ENCODE measurements around the gene ANKMY2.

The ANKMY2 gene

GRCh38 chr7:16668049-16668858 lies 22.7 kb upstream of the ANKMY2 start:
- Histone ChIP-seq H3K9me2 (ENCODE audit: low read depth, low read length) (no peaks in the 10 kb centered on the region), H3K9ac (ENCODE audit: low read length) (no peak overlapping the region), H3K79me2 (ENCODE audit: insufficient read depth, low read length) (peaks cover 60% of the 10 kb centered on the region), H3K4me1 (ENCODE audit: insufficient read depth, low read length, severe bottlenecking) (no peaks in the 10 kb centered on the region), H3K9me3 (ENCODE audit: low read length) (no peaks in the 10 kb centered on the region; the same call in 1 of the 2 replicates), H4K20me1 (ENCODE audit: insufficient read depth, low read length) (no peaks in the 10 kb centered on the region), H3K27ac (ENCODE audit: low read depth, low read length, poor library complexity, severe bottlenecking) (no peak overlapping the region), H3F3A (ENCODE audit: insufficient read depth, low read length) (no peaks in the 10 kb centered on the region), H3K36me3 (ENCODE audit: insufficient read depth, low read length) (peaks cover 84% of the 10 kb centered on the region), H3K4me2 (ENCODE audit: low read length) (no peak overlapping the region), H3K4me3 (ENCODE audit: low read depth, low read length, poor library complexity, severe bottlenecking) (no peak overlapping the region), H2AFZ (ENCODE audit: low read length) (no peak overlapping the region), H3K27me3 (ENCODE audit: insufficient read depth, low read length) (no peaks in the 10 kb centered on the region)
- no peak for TF ChIP-seq CTCF (IDR thresholded peaks at IDR 0.05; ENCODE audit: low read length)
- TF ChIP-seq EZH2 (IDR thresholded peaks at IDR 0.05; ENCODE audit: borderline replicate concordance, low read length) = no peak

DNA sequence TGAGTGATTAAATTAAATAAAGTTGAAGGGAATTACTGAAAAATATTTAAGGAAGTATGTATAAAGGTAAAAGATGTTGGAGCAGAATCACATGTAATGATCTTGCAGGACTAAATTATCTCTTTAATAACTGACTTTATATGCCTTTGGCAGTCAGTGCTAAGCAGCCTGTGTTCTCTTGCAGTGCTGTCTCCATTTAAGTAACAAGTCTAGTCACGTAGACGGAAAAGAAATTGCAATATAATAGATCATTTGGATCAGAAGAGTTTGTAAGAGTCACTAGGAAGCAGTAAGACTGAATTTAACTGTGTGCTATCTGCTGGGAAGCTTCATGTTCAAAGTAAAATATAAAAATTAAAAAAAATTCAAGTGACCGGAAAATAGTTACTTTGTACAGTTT lies 21.8 kb upstream of the ANKMY2 start:
- Histone ChIP-seq H3K9me2 (ENCODE audit: low read depth, low read length) (no peaks in the 10 kb centered on the region), H3K4me2 (ENCODE audit: low read length) (no peak overlapping the region), H3K4me1 (ENCODE audit: insufficient read depth, low read length, severe bottlenecking) (no peaks in the 10 kb centered on the region), H3K27ac (ENCODE audit: low read depth, low read length, poor library complexity, severe bottlenecking) (no peak overlapping the region), H3K36me3 (ENCODE audit: insufficient read depth, low read length) (peaks cover 85% of the 10 kb centered on the region), H3K4me3 (ENCODE audit: low read depth, low read length, poor library complexity, severe bottlenecking) (no peak overlapping the region), H2AFZ (ENCODE audit: low read length) (no peak overlapping the region), H3K79me2 (ENCODE audit: insufficient read depth, low read length) (peaks cover 69% of the 10 kb centered on the region), H3F3A (ENCODE audit: insufficient read depth, low read length) (no peaks in the 10 kb centered on the region), H3K27me3 (ENCODE audit: insufficient read depth, low read length) (no peaks in the 10 kb centered on the region), H3K9ac (ENCODE audit: low read length) (no peak overlapping the region), H3K9me3 (ENCODE audit: low read length) (no peaks in the 10 kb centered on the region; the same call in 1 of the 2 replicates), H4K20me1 (ENCODE audit: insufficient read depth, low read length) (no peaks in the 10 kb centered on the region; the same call in 1 of the 2 replicates)
- no peak for TF ChIP-seq EZH2 (IDR thresholded peaks at IDR 0.05; ENCODE audit: borderline replicate concordance, low read length)
- TF ChIP-seq CTCF (IDR thresholded peaks at IDR 0.05; ENCODE audit: low read length) = no peak

DNA sequence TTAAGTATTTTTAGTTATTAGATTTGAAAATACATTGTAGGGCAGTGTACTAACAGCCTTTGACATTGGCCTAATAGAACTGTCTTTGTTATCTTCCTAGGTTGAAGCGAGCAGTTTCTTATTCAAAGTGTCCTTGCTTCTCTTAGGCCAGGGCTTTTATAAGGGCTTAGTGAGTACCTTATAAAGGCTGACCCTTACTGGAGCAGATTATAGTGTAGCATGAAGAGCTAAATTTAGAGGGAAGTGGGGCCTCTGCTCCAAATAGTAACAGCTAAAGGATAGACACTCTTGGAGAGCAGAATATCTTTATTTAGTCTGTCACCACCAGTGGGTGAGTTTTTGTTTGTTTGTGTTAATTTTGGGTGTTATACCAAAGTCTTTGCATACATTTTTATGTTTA lies 16.4 kb upstream of the ANKMY2 start:
- H3K79me2 ChIP-seq (ENCODE audit: insufficient read depth, low read length) = peaks cover 83% of the 10 kb centered on the region
- no peak overlapping the region for H3K4me3 ChIP-seq (ENCODE audit: low read depth, low read length, poor library complexity, severe bottlenecking)
- H3K9ac ChIP-seq (ENCODE audit: low read length) = no peak overlapping the region
- no peaks in the 10 kb centered on the region for H3F3A ChIP-seq (ENCODE audit: insufficient read depth, low read length)
- no peaks in the 10 kb centered on the region for H3K9me3 ChIP-seq (ENCODE audit: low read length)
- peaks cover 52% of the 10 kb centered on the region for H3K36me3 ChIP-seq (ENCODE audit: insufficient read depth, low read length)
- peaks cover under 1% of the 10 kb centered on the region for H4K20me1 ChIP-seq (ENCODE audit: insufficient read depth, low read length)
- no peaks in the 10 kb centered on the region for H3K4me1 ChIP-seq (ENCODE audit: insufficient read depth, low read length, severe bottlenecking)
- H3K27ac ChIP-seq (ENCODE audit: low read depth, low read length, poor library complexity, severe bottlenecking) = no peak overlapping the region
- H3K9me2 ChIP-seq (ENCODE audit: low read depth, low read length) = no peaks in the 10 kb centered on the region
- H2AFZ ChIP-seq (ENCODE audit: low read length) = no peak overlapping the region
- TF ChIP-seq CTCF (IDR thresholded peaks at IDR 0.05; ENCODE audit: low read length) (no peak), EZH2 (IDR thresholded peaks at IDR 0.05; ENCODE audit: borderline replicate concordance, low read length) (no peak)
- H3K4me2 ChIP-seq (ENCODE audit: low read length) = no peak overlapping the region
- no peaks in the 10 kb centered on the region for H3K27me3 ChIP-seq (ENCODE audit: insufficient read depth, low read length)

All from OCI-LY1 (cell line).